Panc1 (cell line): ENCODE measurements around the gene NDUFB4. TPM values are rescaled to one million over a fixed set of nuclear protein-coding genes. Genes with fewer than 3 reads are reported as not detected.

Experiments used
- ATAC-seq: fragments of 200-7000 bp; cut with Tn5 transposase; 2 replicates; pipeline ENCODE4 v1.9.1; 2020; ENCODE audit warnings: mild to moderate bottlenecking, moderate library complexity
- BruUV-seq: library from RNA; stranded (reverse); fragments of 400-500 nt; replicated peaks from 2 replicates; lab custom pipeline; 2021; lab: Mats Ljungman, UMichigan
- CTCF ChIA-PET: fragments of 300-600 bp; sonication (Branson Sonifier 250); formaldehyde crosslinking; loops from one replicate; lab custom pipeline; 2022; ENCODE audit warnings: antibody characterized with exemption; lab: Charles Lee
- POLR2A ChIA-PET: fragments of 300-600 bp; sonication (Branson Sonifier 250); formaldehyde crosslinking; loops from one replicate; lab custom pipeline; 2022; ENCODE audit warnings: antibody characterized with exemption; lab: Charles Lee
- DNase-seq: peaks from one replicate; pipeline ENCODE4 v3.0.0-alpha.2; 2010; ENCODE audit warnings: low read depth, low spot score
- H3K27ac ChIP-seq: 2 replicates; pipeline ENCODE4 v1.5.1; 2011; ENCODE audit warnings: mild to moderate bottlenecking, low read length, inconsistent platforms
- H3K27me3 ChIP-seq: fragments of 200-500 bp; sonication (Bioruptor generic); 2 replicates; pipeline ENCODE4 v1.6.0; 2014; ENCODE audit warnings: low read length, inconsistent platforms; ENCODE audit not compliant: control insufficient read depth, insufficient read depth
- H3K36me3 ChIP-seq: fragments of 200-500 bp; sonication (Bioruptor generic); 2 replicates; pipeline ENCODE4 v1.5.1; 2014; ENCODE audit warnings: inconsistent platforms, mild to moderate bottlenecking, low read length, moderate library complexity; ENCODE audit not compliant: control insufficient read depth, insufficient read depth
- H3K4me1 ChIP-seq: 2 replicates; pipeline ENCODE4 v1.5.1; 2011; ENCODE audit warnings: inconsistent platforms, mild to moderate bottlenecking, low read length, moderate library complexity; ENCODE audit not compliant: control insufficient read depth, insufficient read depth
- H3K4me3 ChIP-seq, 2 experiments: 2 replicates each; pipeline ENCODE4 v1.5.1; 2011 to 2012; ENCODE audit warnings: low read depth in 2 of 2, low read length in 2 of 2, mild to moderate bottlenecking in 2 of 2, inconsistent platforms in 1 of 2, moderate library complexity in 1 of 2
- H3K9me3 ChIP-seq: fragments of 200-500 bp; sonication (Bioruptor generic); 2 replicates; pipeline ENCODE4 v1.5.1; 2014; ENCODE audit warnings: low read depth, mild to moderate bottlenecking, inconsistent platforms, low read length, moderate library complexity; ENCODE audit not compliant: control insufficient read depth, insufficient read depth
- CTCF ChIP-seq: fragments of 450-650 bp; IDR thresholded peaks from 2 replicates; pipeline ENCODE4 v1.5.1; 2017; ENCODE audit warnings: mild to moderate bottlenecking
- POLR2AphosphoS5 ChIP-seq: IDR thresholded peaks from 2 replicates; pipeline ENCODE4 v1.6.1; 2012; ENCODE audit warnings: mild to moderate bottlenecking, low read depth, low read length, moderate library complexity
- REST ChIP-seq, 2 experiments: IDR thresholded peaks; 2 replicates each; pipeline ENCODE4 v1.6.1; 2011 to 2012; ENCODE audit warnings: low read depth in 2 of 2, control low read depth in 1 of 2, low read length in 1 of 2, mild to moderate bottlenecking in 1 of 2, moderate library complexity in 1 of 2; ENCODE audit not compliant: insufficient read depth in 1 of 2
- SIN3A ChIP-seq: IDR thresholded peaks from 2 replicates; pipeline ENCODE4 v1.6.1; 2012; ENCODE audit warnings: low read depth, mild to moderate bottlenecking, low read length, moderate library complexity, borderline replicate concordance; ENCODE audit not compliant: insufficient read depth
- TCF7L2 ChIP-seq: IDR thresholded peaks from 2 replicates; pipeline ENCODE4 v1.6.1; 2011; ENCODE audit warnings: mild to moderate bottlenecking, low read depth, low read length, inconsistent platforms
- in situ Hi-C: cut with HindIII; loops from 2 replicates; pipeline ENCODE4 v1.10.0; 2016; ENCODE audit warnings: low sequenced_read_pairs, low pct_unique_long_range_greater_than_20kb
- intact Hi-C: fragments of 100-400 bp; cut with micrococcal nuclease; formaldehyde crosslinking; loops from one replicate; pipeline ENCODE4 v1.10.0; 2022; ENCODE audit not compliant: unreplicated experiment
- total RNA-seq: library from RNA; stranded (reverse); gene quantifications from one replicate; pipeline ENCODE4 v1.2.1, GENCODE V29; 2021; ENCODE audit not compliant: unreplicated experiment

The NDUFB4 gene
- total RNA-seq, 1 experiment from 2014 or later, result 208 TPM

GRCh38 chr3:120572027-120572426 lies 24.1 kb upstream of the NDUFB4 start:
- DNase-seq (no peak), ATAC-seq (no peak)
- in situ Hi-C loops (no loop called here), intact Hi-C loops (no loop called here)
- H3K36me3 ChIP-seq, result no peaks in the 10 kb centered on the region
- TF ChIP-seq REST (IDR thresholded peaks at IDR 0.05; ENCODE audit: insufficient read depth in 1 of 2, low read depth in 2 of 2, low read length in 1 of 2), result no peak
- no TSS peak for BruUV-seq
- H3K4me1 ChIP-seq, result 0 out of 2 replicates have a peak, but pooled peaks cover 4% of the 10 kb centered on the region
- no peaks in the 10 kb centered on the region for H3K9me3 ChIP-seq
- ChIA-PET CTCF (no interaction called here), POLR2A (no interaction called here)
- no peak overlapping the region for H3K27ac ChIP-seq
- 0 out of 2 replicates have a peak, but pooled peaks cover 3% of the 10 kb centered on the region for H3K27me3 ChIP-seq
- no peak overlapping the region for H3K4me3 ChIP-seq

- H3K9me3 ChIP-seq, result no peaks in the 10 kb centered on the region
- CTCF ChIA-PET, result no interaction called here
- intact Hi-C loops (no loop called here), in situ Hi-C loops (no loop called here)
- POLR2A ChIA-PET, result no interaction called here
- DNase-seq (no peak), ATAC-seq (no peak)
- no peak overlapping the region for H3K4me3 ChIP-seq
- no peaks in the 10 kb centered on the region for H3K36me3 ChIP-seq
- H3K27ac ChIP-seq, result no peak overlapping the region
- no TSS peak for BruUV-seq
- TF ChIP-seq TCF7L2, result no peak
- no peak for TF ChIP-seq REST (IDR thresholded peaks at IDR 0.05; ENCODE audit: insufficient read depth in 1 of 2, low read depth in 2 of 2, low read length in 1 of 2)
- TF ChIP-seq CTCF, result no peak
- no peak for TF ChIP-seq SIN3A
- no peak for TF ChIP-seq POLR2AphosphoS5
- H3K27me3 ChIP-seq, result peaks cover 24% of the 10 kb centered on the region; the same call in 1 of the 2 replicates
- no peaks in the 10 kb centered on the region for H3K4me1 ChIP-seq
Observed at GRCh38 chr3:120587332-120587975, 8.7 kb upstream of the NDUFB4 start.
